ENCODE measurements around the gene CGNL1.

Gene CGNL1

DNA sequence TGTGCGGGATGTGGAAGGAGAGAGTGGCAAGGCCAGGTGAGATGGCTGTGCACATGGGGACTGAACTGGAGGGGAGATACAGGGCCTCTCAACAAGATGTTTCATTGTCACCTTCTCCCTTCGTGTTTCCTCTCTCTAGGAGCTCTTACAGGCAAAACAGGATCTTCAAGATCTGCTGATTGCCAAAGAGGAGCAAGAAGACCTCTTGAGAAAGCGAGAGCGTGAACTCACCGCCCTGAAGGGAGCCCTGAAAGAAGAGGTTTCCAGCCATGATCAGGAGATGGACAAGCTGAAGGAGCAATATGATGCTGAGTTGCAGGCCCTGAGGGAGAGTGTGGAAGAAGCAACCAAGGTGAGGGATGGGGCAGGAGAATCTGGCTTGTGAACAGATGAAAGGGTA is 85.2 kb downstream of the CGNL1 start:
- peak overlapping the region; percentile 36 for H3K27ac ChIP-seq
- TF ChIP-seq, protein P1, sequence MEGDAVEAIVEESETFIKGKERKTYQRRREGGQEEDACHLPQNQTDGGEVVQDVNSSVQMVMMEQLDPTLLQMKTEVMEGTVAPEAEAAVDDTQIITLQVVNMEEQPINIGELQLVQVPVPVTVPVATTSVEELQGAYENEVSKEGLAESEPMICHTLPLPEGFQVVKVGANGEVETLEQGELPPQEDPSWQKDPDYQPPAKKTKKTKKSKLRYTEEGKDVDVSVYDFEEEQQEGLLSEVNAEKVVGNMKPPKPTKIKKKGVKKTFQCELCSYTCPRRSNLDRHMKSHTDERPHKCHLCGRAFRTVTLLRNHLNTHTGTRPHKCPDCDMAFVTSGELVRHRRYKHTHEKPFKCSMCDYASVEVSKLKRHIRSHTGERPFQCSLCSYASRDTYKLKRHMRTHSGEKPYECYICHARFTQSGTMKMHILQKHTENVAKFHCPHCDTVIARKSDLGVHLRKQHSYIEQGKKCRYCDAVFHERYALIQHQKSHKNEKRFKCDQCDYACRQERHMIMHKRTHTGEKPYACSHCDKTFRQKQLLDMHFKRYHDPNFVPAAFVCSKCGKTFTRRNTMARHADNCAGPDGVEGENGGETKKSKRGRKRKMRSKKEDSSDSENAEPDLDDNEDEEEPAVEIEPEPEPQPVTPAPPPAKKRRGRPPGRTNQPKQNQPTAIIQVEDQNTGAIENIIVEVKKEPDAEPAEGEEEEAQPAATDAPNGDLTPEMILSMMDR (conservative IDR thresholded peaks at IDR 0.05) = no peak

GRCh38 chr15:57462381-57462780 is 86.1 kb downstream of the CGNL1 start:
- no peak overlapping the region; the same call in 1 of the 2 replicates for H3K27ac ChIP-seq
- TF ChIP-seq, protein P1 (conservative IDR thresholded peaks at IDR 0.05) = peak; percentile 24; the same call in 1 of the 2 replicates

GRCh38 chr15:57463360-57463759 is 87.1 kb downstream of the CGNL1 start:
- TF ChIP-seq, protein P1 (conservative IDR thresholded peaks at IDR 0.05) = no peak
- no peak overlapping the region for H3K27ac ChIP-seq

GRCh38 chr15:57464480-57464879 is 88.2 kb downstream of the CGNL1 start:
- TF ChIP-seq, protein P1 (conservative IDR thresholded peaks at IDR 0.05) = no peak
- H3K27ac ChIP-seq = no peak overlapping the region

- no peak overlapping the region for H3K27ac ChIP-seq
- TF ChIP-seq, protein P1 (conservative IDR thresholded peaks at IDR 0.05) = no peak
Observed at GRCh38 chr15:57468486-57468885, 92.2 kb downstream of the CGNL1 start.

GRCh38 chr15:57470543-57470942 is 94.2 kb downstream of the CGNL1 start:
- TF ChIP-seq, protein P1 (conservative IDR thresholded peaks at IDR 0.05) = no peak
- H3K27ac ChIP-seq = no peak overlapping the region

- no peak overlapping the region for H3K27ac ChIP-seq
- TF ChIP-seq, protein P1 (conservative IDR thresholded peaks at IDR 0.05) = no peak
Observed at GRCh38 chr15:57472861-57473260, 96.6 kb downstream of the CGNL1 start.
